ENCODE measurements around the gene METRN.

GRCh38 chr16:689175-689897 lies 25.6 kb upstream of the METRN start:
- no peak for TF ChIP-seq POLR2AphosphoS5 (IDR thresholded peaks at IDR 0.05)
- TF ChIP-seq, protein P1, sequence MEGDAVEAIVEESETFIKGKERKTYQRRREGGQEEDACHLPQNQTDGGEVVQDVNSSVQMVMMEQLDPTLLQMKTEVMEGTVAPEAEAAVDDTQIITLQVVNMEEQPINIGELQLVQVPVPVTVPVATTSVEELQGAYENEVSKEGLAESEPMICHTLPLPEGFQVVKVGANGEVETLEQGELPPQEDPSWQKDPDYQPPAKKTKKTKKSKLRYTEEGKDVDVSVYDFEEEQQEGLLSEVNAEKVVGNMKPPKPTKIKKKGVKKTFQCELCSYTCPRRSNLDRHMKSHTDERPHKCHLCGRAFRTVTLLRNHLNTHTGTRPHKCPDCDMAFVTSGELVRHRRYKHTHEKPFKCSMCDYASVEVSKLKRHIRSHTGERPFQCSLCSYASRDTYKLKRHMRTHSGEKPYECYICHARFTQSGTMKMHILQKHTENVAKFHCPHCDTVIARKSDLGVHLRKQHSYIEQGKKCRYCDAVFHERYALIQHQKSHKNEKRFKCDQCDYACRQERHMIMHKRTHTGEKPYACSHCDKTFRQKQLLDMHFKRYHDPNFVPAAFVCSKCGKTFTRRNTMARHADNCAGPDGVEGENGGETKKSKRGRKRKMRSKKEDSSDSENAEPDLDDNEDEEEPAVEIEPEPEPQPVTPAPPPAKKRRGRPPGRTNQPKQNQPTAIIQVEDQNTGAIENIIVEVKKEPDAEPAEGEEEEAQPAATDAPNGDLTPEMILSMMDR (IDR thresholded peaks at IDR 0.05 in 8 of 11, conservative IDR thresholded peaks at IDR 0.05 in 3 of 11) = no peak

Data from spleen (tissue), 7 donors.